IPS DF 4.7 (cell line): ENCODE data around the gene P4HA1.

Experiments used
- DNase-seq: peaks from one replicate; pipeline ENCODE4 v3.0.0-alpha.2; 2013; ENCODE audit warnings: low spot score; ENCODE audit errors: extremely low read depth

P4HA1 gene

GRCh38 chr10:72981028-72981881, 115.4 kb downstream of the P4HA1 start:
- no peak for DNase-seq

GRCh38 chr10:72980348-72980747, 116.3 kb downstream of the P4HA1 start:
- no peak for DNase-seq

GRCh38 chr10:72979709-72980108, 117.0 kb downstream of the P4HA1 start:
- no peak for DNase-seq

- no peak for DNase-seq
These were observed 119.8 kb downstream of the P4HA1 start for GRCh38 chr10:72976886-72977285.
